ENCODE measurements around the gene PARG. TPM values are rescaled to one million over a fixed set of nuclear protein-coding genes. Genes with fewer than 3 reads are reported as not detected.

The PARG gene
- total and polyA plus RNA-seq, 2 donors (not counting 3 experiments of a cell fraction or from before 2014, with no cell fraction given): 6.1 to 27.6 TPM

GRCh38 chr10:49769692-49770091 lies 172.1 kb downstream of the PARG start:
- TF ChIP-seq POLR2AphosphoS5 (IDR thresholded peaks at IDR 0.05; ENCODE audit: insufficient read depth, low read depth, low read length) (no peak), EZH2 (IDR thresholded peaks at IDR 0.05; ENCODE audit: borderline replicate concordance, low read depth, low read length, severe bottlenecking) (no peak), FOS (IDR thresholded peaks at IDR 0.05; ENCODE audit: borderline replicate concordance, insufficient read depth, low read length) (no peak), MYC (IDR thresholded peaks at IDR 0.05; ENCODE audit: low read depth, low read length) (no peak), JUN (IDR thresholded peaks at IDR 0.05; ENCODE audit: borderline replicate concordance, insufficient read depth, insufficient read length, low read depth) (no peak), POLR2A (IDR thresholded peaks at IDR 0.05; ENCODE audit: low read depth, low read length) (no peak), GATA2 (IDR thresholded peaks at IDR 0.05; ENCODE audit: insufficient read depth, insufficient read length, low read depth, low read length) (no peak)
- TF ChIP-seq, protein P1, sequence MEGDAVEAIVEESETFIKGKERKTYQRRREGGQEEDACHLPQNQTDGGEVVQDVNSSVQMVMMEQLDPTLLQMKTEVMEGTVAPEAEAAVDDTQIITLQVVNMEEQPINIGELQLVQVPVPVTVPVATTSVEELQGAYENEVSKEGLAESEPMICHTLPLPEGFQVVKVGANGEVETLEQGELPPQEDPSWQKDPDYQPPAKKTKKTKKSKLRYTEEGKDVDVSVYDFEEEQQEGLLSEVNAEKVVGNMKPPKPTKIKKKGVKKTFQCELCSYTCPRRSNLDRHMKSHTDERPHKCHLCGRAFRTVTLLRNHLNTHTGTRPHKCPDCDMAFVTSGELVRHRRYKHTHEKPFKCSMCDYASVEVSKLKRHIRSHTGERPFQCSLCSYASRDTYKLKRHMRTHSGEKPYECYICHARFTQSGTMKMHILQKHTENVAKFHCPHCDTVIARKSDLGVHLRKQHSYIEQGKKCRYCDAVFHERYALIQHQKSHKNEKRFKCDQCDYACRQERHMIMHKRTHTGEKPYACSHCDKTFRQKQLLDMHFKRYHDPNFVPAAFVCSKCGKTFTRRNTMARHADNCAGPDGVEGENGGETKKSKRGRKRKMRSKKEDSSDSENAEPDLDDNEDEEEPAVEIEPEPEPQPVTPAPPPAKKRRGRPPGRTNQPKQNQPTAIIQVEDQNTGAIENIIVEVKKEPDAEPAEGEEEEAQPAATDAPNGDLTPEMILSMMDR (IDR thresholded peaks at IDR 0.05; ENCODE audit: extremely low read depth in 1 of 2, insufficient read depth in 1 of 2, low read depth in 1 of 2, low read length in 2 of 2): no peak
- TF ChIP-seq, protein P2, sequence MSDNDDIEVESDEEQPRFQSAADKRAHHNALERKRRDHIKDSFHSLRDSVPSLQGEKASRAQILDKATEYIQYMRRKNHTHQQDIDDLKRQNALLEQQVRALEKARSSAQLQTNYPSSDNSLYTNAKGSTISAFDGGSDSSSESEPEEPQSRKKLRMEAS (IDR thresholded peaks at IDR 0.05; ENCODE audit: insufficient read depth, insufficient read length): no peak
- no peak overlapping the region for H3K9ac ChIP-seq (replicated peaks; ENCODE audit: extremely low read depth, insufficient read depth, low read length)
- H3K4me1 ChIP-seq (ENCODE audit: control insufficient read depth, extremely low read depth, insufficient read depth, low read length): no peaks in the 10 kb centered on the region
- intact Hi-C loops (cut with micrococcal nuclease): no loop called here
- no peaks in the 10 kb centered on the region for H4K20me1 ChIP-seq (replicated peaks; ENCODE audit: control insufficient read depth, extremely low read depth, insufficient read depth, low read length)
- no peak overlapping the region for H2AFZ ChIP-seq (ENCODE audit: low read depth, low read length)
- CTCF ChIA-PET: no interaction called here
- H3K4me3 ChIP-seq (replicated peaks in 1 of 3; ENCODE audit: insufficient read depth in 1 of 3, low read depth in 1 of 3, low read length in 3 of 3): no peak overlapping the region
- no TSS peak for BruUV-seq (replicated peaks)
- no peaks in the 10 kb centered on the region for H3K79me2 ChIP-seq (ENCODE audit: control insufficient read depth, insufficient read depth, low read length)
- no peaks in the 10 kb centered on the region for H3K9me3 ChIP-seq (replicated peaks; ENCODE audit: control insufficient read depth, insufficient read depth, low read length)
- no peaks in the 10 kb centered on the region for H3K36me3 ChIP-seq (ENCODE audit: control insufficient read depth in 2 of 2, extremely low read depth in 1 of 2, insufficient read depth in 2 of 2, low read length in 2 of 2)
- H3K4me2 ChIP-seq (ENCODE audit: insufficient read depth, low read length): no peak overlapping the region
- FAIRE-seq (no peak), DNase-seq (ENCODE audit: low read depth, low spot score) (no peak)
- no peaks in the 10 kb centered on the region for H3K9me1 ChIP-seq (replicated peaks; ENCODE audit: control insufficient read depth, extremely low read depth, insufficient read depth, low read length)
- dilution Hi-C loops (cut with MboI; ENCODE audit: extremely low pct_ligation_motif_present, low sequenced_read_pairs): no loop called here
- H3K27me3 ChIP-seq (ENCODE audit: control insufficient read depth in 2 of 2, insufficient read depth in 2 of 2, low read length in 2 of 2): peaks cover 27 to 38% of the 10 kb centered on the region in 2 experiments
- H3K27ac ChIP-seq (ENCODE audit: insufficient read depth, low read depth, low read length): no peak overlapping the region
- POLR2A ChIA-PET: no interaction called here

All from endothelial cell of umbilical vein (primary cell).